H1 (cell line): ENCODE measurements around the gene ADNP2. TPM values are rescaled to one million over a fixed set of nuclear protein-coding genes. Genes with fewer than 3 reads are reported as not detected.

Source experiments
- CTCF ChIA-PET: fragments of 300-600 bp; sonication (Branson Sonifier 250); formaldehyde crosslinking; loops from one replicate; lab custom pipeline; 2021; ENCODE audit not compliant: partially characterized antibody; lab: Charles Lee
- POLR2A ChIA-PET: fragments of 300-600 bp; sonication (Branson Sonifier 250); formaldehyde crosslinking; loops from one replicate; lab custom pipeline; 2021; ENCODE audit warnings: inconsistent platforms; ENCODE audit not compliant: partially characterized antibody; lab: Charles Lee
- DNase-seq, 2 experiments: peaks; one replicate each; pipeline versions ENCODE4 v3.0.0 to v3.0.0-alpha.2; 2010 to 2022; ENCODE audit warnings: low spot score in 2 of 2, low read depth in 1 of 2, mixed read lengths in 1 of 2
- FAIRE-seq: peaks from 2 replicates; lab custom pipeline; 2011; peaks lifted over from hg19 to GRCh38; lab: Jason Lieb, UNC
- H2AFZ ChIP-seq: 2 replicates; pipeline ENCODE4 v1.8.1; 2012; ENCODE audit warnings: low read length, inconsistent platforms
- H2AK5ac ChIP-seq: 2 replicates; pipeline ENCODE4 v1.6.1; 2013; ENCODE audit warnings: low read depth, low read length
- H2BK120ac ChIP-seq: replicated peaks from 2 replicates; pipeline ENCODE3; 2013; ENCODE audit warnings: low read depth, low read length, inconsistent platforms
- H2BK12ac ChIP-seq: 2 replicates; pipeline ENCODE4 v1.6.1; 2013; ENCODE audit warnings: low read depth, low read length
- H2BK15ac ChIP-seq: 2 replicates; pipeline ENCODE4 v1.6.1; 2013; ENCODE audit warnings: low read length
- H2BK20ac ChIP-seq: 2 replicates; pipeline ENCODE4 v1.6.1; 2013; ENCODE audit warnings: low read length
- H2BK5ac ChIP-seq: 2 replicates; pipeline ENCODE4 v1.6.1; 2013; ENCODE audit warnings: low read depth, low read length
- H3K14ac ChIP-seq: 2 replicates; pipeline ENCODE4 v1.6.1; 2013; ENCODE audit warnings: inconsistent platforms; ENCODE audit not compliant: insufficient read length
- H3K18ac ChIP-seq: 2 replicates; pipeline ENCODE4 v1.6.1; 2013; ENCODE audit warnings: low read length; ENCODE audit errors: extremely low read depth
- H3K23ac ChIP-seq: 2 replicates; pipeline ENCODE4 v1.6.1; 2013; ENCODE audit warnings: inconsistent platforms; ENCODE audit not compliant: insufficient read length
- H3K23me2 ChIP-seq: 2 replicates; pipeline ENCODE4 v1.6.1; 2013; ENCODE audit warnings: low read depth, low read length
- H3K27ac ChIP-seq: 2 replicates; pipeline ENCODE4 v1.6.1; 2011; ENCODE audit warnings: low read depth, low read length, inconsistent platforms
- H3K27me3 ChIP-seq, 4 experiments: replicated peaks in 1 of 4; 1 replicate in 1 of 4; 2 replicates in 3 of 4; pipeline versions ENCODE4 v1.6.1 to v1.8.1; 2011 to 2013; ENCODE audit warnings: low read length in 3 of 4, mild to moderate bottlenecking in 3 of 4, inconsistent platforms in 2 of 4, mixed read lengths in 2 of 4, moderate library complexity in 1 of 4; ENCODE audit not compliant: control insufficient read depth in 3 of 4, insufficient read depth in 3 of 4; ENCODE audit errors: extremely low read depth in 1 of 4
- H3K36me3 ChIP-seq, 4 experiments: 2 replicates each; pipeline versions ENCODE4 v1.6.1 to v1.8.1; 2011 to 2013; ENCODE audit warnings: mild to moderate bottlenecking in 4 of 4, low read length in 3 of 4, moderate library complexity in 2 of 4, control low read depth in 1 of 4, inconsistent platforms in 1 of 4; ENCODE audit not compliant: insufficient read depth in 4 of 4, control insufficient read depth in 2 of 4
- H3K4ac ChIP-seq: replicated peaks from 2 replicates; pipeline ENCODE3; 2013; ENCODE audit warnings: low read length, low read depth, mixed read lengths, inconsistent platforms; ENCODE audit not compliant: insufficient read length
- H3K4me1 ChIP-seq, 4 experiments: replicated peaks in 1 of 4; 1 replicate in 1 of 4; 2 replicates in 3 of 4; pipeline versions ENCODE4 v1.6.1 to v1.8.1; 2011 to 2013; ENCODE audit warnings: low read length in 3 of 4, inconsistent platforms in 2 of 4, mixed read lengths in 1 of 4; ENCODE audit not compliant: insufficient read depth in 4 of 4, control insufficient read depth in 3 of 4
- H3K4me2 ChIP-seq, 2 experiments: 2 replicates each; pipeline versions ENCODE4 v1.6.1 to v1.8.1; 2011 to 2013; ENCODE audit warnings: low read depth in 2 of 2, low read length in 2 of 2, control low read depth in 1 of 2, inconsistent platforms in 1 of 2, mild to moderate bottlenecking in 1 of 2; ENCODE audit not compliant: insufficient read depth in 1 of 2
- H3K4me3 ChIP-seq, 4 experiments: fragments of 200-600, 300-600 bp in 1 of 4; sonication (generic), shearing (Covaris generic), sonication (Bioruptor Twin) in 1 of 4; 2 replicates each; pipeline versions ENCODE4 v1.5.1 to v1.8.1; 2011 to 2016; ENCODE audit warnings: low read length in 4 of 4, low read depth in 3 of 4, control low read depth in 2 of 4, inconsistent platforms in 2 of 4, mild to moderate bottlenecking in 2 of 4, mixed read lengths in 1 of 4, moderate library complexity in 1 of 4; ENCODE audit not compliant: insufficient read depth in 2 of 4; ENCODE audit errors: extremely low read depth in 1 of 4
- H3K56ac ChIP-seq: replicated peaks from 2 replicates; pipeline ENCODE3; 2013; ENCODE audit warnings: low read depth, mild to moderate bottlenecking, mixed read lengths, low read length, inconsistent platforms; ENCODE audit not compliant: insufficient read length
- H3K79me1 ChIP-seq: 2 replicates; pipeline ENCODE4 v1.6.1; 2013; ENCODE audit warnings: low read depth, low read length, control low read depth
- H3K79me2 ChIP-seq, 2 experiments: 2 replicates each; pipeline versions ENCODE4 v1.6.1 to v1.8.1; 2012 to 2013; ENCODE audit warnings: low read length in 2 of 2, mild to moderate bottlenecking in 2 of 2, inconsistent platforms in 1 of 2; ENCODE audit not compliant: insufficient read depth in 2 of 2, control insufficient read depth in 1 of 2
- H3K9ac ChIP-seq, 4 experiments: replicated peaks in 1 of 4; 1 replicate in 1 of 4; 2 replicates in 3 of 4; pipeline versions ENCODE4 v1.6.1 to v1.8.1; 2011 to 2013; ENCODE audit warnings: low read depth in 3 of 4, low read length in 3 of 4, control low read depth in 2 of 4, mild to moderate bottlenecking in 2 of 4, moderate library complexity in 2 of 4, inconsistent platforms in 1 of 4; ENCODE audit errors: extremely low read depth in 1 of 4
- H3K9me3 ChIP-seq, 2 experiments: 2 replicates each; pipeline versions ENCODE4 v1.6.1 to v1.8.1; 2012 to 2013; ENCODE audit warnings: mild to moderate bottlenecking in 2 of 2, moderate library complexity in 2 of 2, control low read depth in 1 of 2, inconsistent platforms in 1 of 2, low read depth in 1 of 2, low read length in 1 of 2, mixed read lengths in 1 of 2; ENCODE audit not compliant: insufficient read depth in 2 of 2
- H4K20me1 ChIP-seq, 2 experiments: replicated peaks in 1 of 2; 2 replicates each; pipeline versions ENCODE3 to v1.8.1; 2011 to 2013; ENCODE audit warnings: inconsistent platforms in 2 of 2, low read length in 2 of 2, mild to moderate bottlenecking in 1 of 2; ENCODE audit not compliant: insufficient read depth in 2 of 2, control insufficient read depth in 1 of 2
- H4K5ac ChIP-seq: 2 replicates; pipeline ENCODE4 v1.6.1; 2013; ENCODE audit warnings: low read length, low read depth, mixed read lengths, inconsistent platforms; ENCODE audit not compliant: insufficient read length
- H4K8ac ChIP-seq: 2 replicates; pipeline ENCODE4 v1.8.0; 2013; ENCODE audit warnings: mild to moderate bottlenecking, moderate library complexity, low read length, inconsistent platforms; ENCODE audit not compliant: insufficient read depth; ENCODE audit errors: extremely low read depth
- H4K91ac ChIP-seq: replicated peaks from 2 replicates; pipeline ENCODE3; 2013; ENCODE audit warnings: low read length, mixed read lengths, inconsistent platforms; ENCODE audit not compliant: insufficient read length
- EP300 ChIP-seq, 2 experiments: IDR thresholded peaks; 1 replicate in 1 of 2; 2 replicates in 1 of 2; pipeline ENCODE4 v1.6.1; 2011 to 2012; ENCODE audit warnings: low read depth in 2 of 2, low read length in 2 of 2, mild to moderate bottlenecking in 2 of 2, borderline replicate concordance in 1 of 2, inconsistent platforms in 1 of 2, moderate library complexity in 1 of 2
- POLR2AphosphoS5 ChIP-seq: IDR thresholded peaks from 2 replicates; pipeline ENCODE4 v1.6.1; 2011; ENCODE audit warnings: low read depth, low read length
- WGBS, 2 experiments: shearing (Covaris generic) in 1 of 2; methylation state at CpG; one replicate each; pipeline versions ENCODE4 v1.1.6 to v1.1.7; 2013 to 2015; ENCODE audit warnings: low lambda C conversion rate in 2 of 2, mixed read lengths in 2 of 2, inconsistent platforms in 1 of 2, low coverage in 1 of 2, missing lambda C conversion rate in 1 of 2; ENCODE audit not compliant: insufficient replicate concordance in 2 of 2, insufficient coverage in 1 of 2, insufficient read length in 1 of 2; ENCODE audit errors: extremely low coverage in 1 of 2, missing lambda C conversion rate in 1 of 2; 5-methylcytosine and 5-hydroxymethylcytosine counted together
- polyA plus RNA-seq, 7 experiments: library from polyadenylated mRNA; depleted of rRNA in 3 of 7; stranded (reverse) in 5 of 7; unstranded in 2 of 7; fragments of >200 nt in 5 of 7; fragments of 200-250 nt in 2 of 7; gene quantifications; 1 replicate in 5 of 7; 2 replicates in 1 of 7; 4 replicates in 1 of 7; pipeline versions ENCODE4 v1.2.1 to v1.2.3, GENCODE V29; 2011 to 2013; ENCODE audit warnings: missing spikeins in 2 of 7, mixed read lengths in 2 of 7
- total RNA-seq: library from RNA; stranded (reverse); fragmentation: NEBNext Ultra II Directional; extraction: Animal tissue kit (Norgen Biotek cat#: 25700); gene quantifications from 2 replicates; pipeline ENCODE4 v1.2.1, GENCODE V29; 2021

The ADNP2 gene
- total and polyA plus RNA-seq, 2 of the 8 experiments (the other 6 are each of a cell fraction or from before 2014, with no cell fraction given), result 25.1 to 61.6 TPM

DNA sequence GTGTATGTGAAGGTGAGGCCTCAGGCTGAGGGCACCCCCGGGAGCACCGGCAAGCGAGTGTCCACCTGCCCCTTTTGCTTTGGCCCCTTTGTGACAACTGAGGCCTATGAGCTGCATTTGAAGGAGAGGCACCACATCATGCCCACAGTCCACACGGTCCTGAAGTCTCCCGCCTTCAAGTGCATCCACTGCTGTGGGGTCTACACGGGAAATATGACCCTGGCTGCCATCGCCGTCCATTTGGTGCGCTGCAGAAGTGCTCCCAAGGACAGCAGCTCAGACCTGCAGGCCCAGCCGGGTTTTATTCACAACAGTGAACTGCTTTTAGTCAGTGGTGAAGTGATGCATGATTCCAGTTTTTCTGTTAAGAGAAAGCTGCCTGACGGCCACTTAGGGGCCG lies 28.9 kb downstream of the ADNP2 start:
- no peak overlapping the region for H2BK20ac ChIP-seq
- H3K9ac ChIP-seq, result no peak overlapping the region
- no peak overlapping the region for H2BK120ac ChIP-seq
- ChIA-PET CTCF (interaction anchor here (1.3 to 3.4 kb wide), 3 partner anchors 10 to 19 kb away, joined by 3 to 14 read pairs (median 10); no protein-coding TSS in a partner anchor), POLR2A (interaction anchor here (1.0 to 2.0 kb wide), 5 partner anchors 9 to 27 kb away, joined by 3 to 10 read pairs (median 3); no protein-coding TSS in a partner anchor)
- H3K18ac ChIP-seq, result no peak overlapping the region
- H3K27me3 ChIP-seq, result no peaks in the 10 kb centered on the region
- H2AFZ ChIP-seq, result no peak overlapping the region
- no peak overlapping the region for H3K23ac ChIP-seq
- H2BK5ac ChIP-seq, result no peak overlapping the region
- H3K4me3 ChIP-seq, result no peak overlapping the region
- H2AK5ac ChIP-seq, result no peak overlapping the region
- H4K91ac ChIP-seq, result no peak overlapping the region
- DNase-seq (no peak), FAIRE-seq (no peak)
- no peak overlapping the region for H3K14ac ChIP-seq
- no peak overlapping the region for H4K5ac ChIP-seq
- 0 out of 7 replicates have a peak, but pooled peaks cover 0 to 5% (median 0%) of the 10 kb centered on the region in 4 experiments for H3K4me1 ChIP-seq
- H3K4me2 ChIP-seq, result no peak overlapping the region
- peaks cover 0 to 17% of the 10 kb centered on the region in 2 experiments for H4K20me1 ChIP-seq
- H2BK15ac ChIP-seq, result no peak overlapping the region
- TF ChIP-seq EP300 (IDR thresholded peaks at IDR 0.05; ENCODE audit: borderline replicate concordance in 1 of 2, low read depth in 2 of 2, low read length in 2 of 2) (no peak), POLR2AphosphoS5 (peak; percentile 20; the same call in 1 of the 2 replicates)
- H3K79me2 ChIP-seq, result peaks cover 0 to 25% of the 10 kb centered on the region in 2 experiments; a peak in 3 of 4 replicates
- WGBS, 2 experiments, result 84% methylated on average over 12 of the region's 12 CpGs; no CpG with 5 or more reads in 1 of the 2 experiments
- H3K79me1 ChIP-seq, result peaks cover 14% of the 10 kb centered on the region
- no peaks in the 10 kb centered on the region for H3K9me3 ChIP-seq
- no peak overlapping the region for H3K27ac ChIP-seq
- no peak overlapping the region for H3K56ac ChIP-seq
- no peak overlapping the region for H2BK12ac ChIP-seq
- no peaks in the 10 kb centered on the region for H3K23me2 ChIP-seq
- H3K4ac ChIP-seq, result no peak overlapping the region
- peaks cover 24 to 78% (median 48%) of the 10 kb centered on the region in 4 experiments for H3K36me3 ChIP-seq
- H4K8ac ChIP-seq, result no peak overlapping the region
